Measurements from ENCODE around the gene ZNRF3.
A peak's percentile ranks its signal among the peaks of the same experiment; 100 is the strongest.

DNA sequence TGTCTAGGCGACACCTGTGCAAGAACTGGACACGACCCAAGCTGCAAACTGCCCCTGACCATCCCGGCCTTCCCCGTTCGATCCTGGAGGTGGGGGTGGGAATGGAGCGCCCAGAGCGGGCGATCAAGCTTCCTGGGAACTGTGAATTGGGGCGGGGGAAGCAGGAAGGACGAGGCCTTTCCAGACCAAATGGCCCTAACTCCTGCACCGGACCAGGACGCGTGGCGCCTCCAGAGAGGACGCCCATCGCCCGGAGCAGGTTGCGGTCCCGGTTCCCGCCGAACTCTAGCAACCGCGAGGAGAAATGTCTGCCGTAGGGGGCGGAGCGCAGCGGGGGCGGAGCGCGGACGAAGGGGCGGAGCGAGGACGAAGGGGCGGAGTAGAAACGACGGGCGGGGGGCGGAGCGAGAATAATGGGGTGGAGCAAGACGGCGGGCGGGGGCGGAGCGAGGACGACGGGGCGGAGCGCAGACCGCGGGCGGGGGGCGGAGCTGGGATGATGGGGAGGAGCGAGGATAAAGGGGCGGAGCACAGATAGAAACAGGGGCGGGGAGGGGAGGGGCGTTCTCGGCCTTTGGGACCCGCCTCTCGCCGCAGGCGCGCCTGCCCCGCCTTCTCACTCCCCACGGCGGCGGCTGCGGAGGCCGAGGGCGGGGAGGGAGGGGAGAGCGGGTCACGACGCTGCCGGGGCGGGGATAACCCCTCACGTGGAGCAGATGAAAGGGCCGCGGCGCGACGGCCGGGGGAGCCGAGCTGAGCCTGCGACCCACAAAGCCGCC is at the start of gene ZNRF3:
- TF ChIP-seq, protein P1, sequence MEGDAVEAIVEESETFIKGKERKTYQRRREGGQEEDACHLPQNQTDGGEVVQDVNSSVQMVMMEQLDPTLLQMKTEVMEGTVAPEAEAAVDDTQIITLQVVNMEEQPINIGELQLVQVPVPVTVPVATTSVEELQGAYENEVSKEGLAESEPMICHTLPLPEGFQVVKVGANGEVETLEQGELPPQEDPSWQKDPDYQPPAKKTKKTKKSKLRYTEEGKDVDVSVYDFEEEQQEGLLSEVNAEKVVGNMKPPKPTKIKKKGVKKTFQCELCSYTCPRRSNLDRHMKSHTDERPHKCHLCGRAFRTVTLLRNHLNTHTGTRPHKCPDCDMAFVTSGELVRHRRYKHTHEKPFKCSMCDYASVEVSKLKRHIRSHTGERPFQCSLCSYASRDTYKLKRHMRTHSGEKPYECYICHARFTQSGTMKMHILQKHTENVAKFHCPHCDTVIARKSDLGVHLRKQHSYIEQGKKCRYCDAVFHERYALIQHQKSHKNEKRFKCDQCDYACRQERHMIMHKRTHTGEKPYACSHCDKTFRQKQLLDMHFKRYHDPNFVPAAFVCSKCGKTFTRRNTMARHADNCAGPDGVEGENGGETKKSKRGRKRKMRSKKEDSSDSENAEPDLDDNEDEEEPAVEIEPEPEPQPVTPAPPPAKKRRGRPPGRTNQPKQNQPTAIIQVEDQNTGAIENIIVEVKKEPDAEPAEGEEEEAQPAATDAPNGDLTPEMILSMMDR (IDR thresholded peaks at IDR 0.05), result no peak
- no peak for TF ChIP-seq POLR2A (IDR thresholded peaks at IDR 0.05; ENCODE audit: low read depth)
- TF ChIP-seq POLR2AphosphoS5 (IDR thresholded peaks at IDR 0.05), result peak; percentile 52 to 78
- no peak for TF ChIP-seq EP300 (IDR thresholded peaks at IDR 0.05)
